ENCODE results near the gene C11orf52.

C11orf52 gene

GRCh38 chr11:111936040-111936540 lies 17.4 kb downstream of the C11orf52 start:
- FAIRE-seq, result no peak
- DNase-seq (ENCODE audit: insufficient read length, low spot score), result no peak
- no peak for TF ChIP-seq TAF1 (IDR thresholded peaks at IDR 0.05; ENCODE audit: low read depth, low read length)
- TF ChIP-seq PAX5 (IDR thresholded peaks at IDR 0.05; ENCODE audit: insufficient read depth, low read length, severe bottlenecking), result no peak
- TF ChIP-seq POU2F2 (IDR thresholded peaks at IDR 0.05; ENCODE audit: low read depth, low read length), result no peak
- TF ChIP-seq SPI1 (IDR thresholded peaks at IDR 0.05; ENCODE audit: low read depth, low read length), result no peak
- no peak for TF ChIP-seq POLR2A (IDR thresholded peaks at IDR 0.05; ENCODE audit: low read depth, low read length)
- TF ChIP-seq POLR2AphosphoS5 (IDR thresholded peaks at IDR 0.05; ENCODE audit: low read depth, low read length), result no peak

DNA sequence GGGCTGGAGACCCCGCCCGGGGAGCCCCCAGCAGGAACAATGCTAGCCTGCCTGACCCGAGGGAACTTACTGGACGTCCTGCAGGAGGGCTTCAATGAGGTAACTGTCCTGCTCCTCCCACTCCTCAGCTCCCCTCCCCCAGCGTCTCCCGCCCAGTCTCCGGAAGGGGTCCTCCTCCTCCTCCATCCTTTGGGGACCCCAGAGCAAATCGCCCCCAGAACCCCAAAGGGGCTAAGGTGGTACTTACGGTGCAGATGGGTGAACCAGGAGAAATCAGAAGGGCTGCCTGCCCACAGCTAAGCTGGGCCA lies 18.7 kb downstream of the C11orf52 start:
- DNase-seq (ENCODE audit: insufficient read length, low spot score), result no peak
- TF ChIP-seq POLR2AphosphoS5 (IDR thresholded peaks at IDR 0.05; ENCODE audit: low read depth, low read length), result no peak
- TF ChIP-seq SPI1 (IDR thresholded peaks at IDR 0.05; ENCODE audit: low read depth, low read length), result no peak
- TF ChIP-seq POLR2A (IDR thresholded peaks at IDR 0.05; ENCODE audit: low read depth, low read length), result no peak
- TF ChIP-seq POU2F2 (IDR thresholded peaks at IDR 0.05; ENCODE audit: low read depth, low read length), result no peak
- TF ChIP-seq PAX5 (IDR thresholded peaks at IDR 0.05; ENCODE audit: insufficient read depth, low read length, severe bottlenecking), result no peak
- no peak for TF ChIP-seq TAF1 (IDR thresholded peaks at IDR 0.05; ENCODE audit: low read depth, low read length)
- no peak for FAIRE-seq

- no peak for DNase-seq (ENCODE audit: insufficient read length, low spot score)
- TF ChIP-seq POLR2A (IDR thresholded peaks at IDR 0.05; ENCODE audit: low read depth, low read length) (no peak), SPI1 (IDR thresholded peaks at IDR 0.05; ENCODE audit: low read depth, low read length) (no peak), POLR2AphosphoS5 (IDR thresholded peaks at IDR 0.05; ENCODE audit: low read depth, low read length) (no peak), POU2F2 (IDR thresholded peaks at IDR 0.05; ENCODE audit: low read depth, low read length) (no peak), PAX5 (IDR thresholded peaks at IDR 0.05; ENCODE audit: insufficient read depth, low read length, severe bottlenecking) (no peak), TAF1 (IDR thresholded peaks at IDR 0.05; ENCODE audit: low read depth, low read length) (no peak)
- FAIRE-seq, result no peak
These were observed 19.1 kb downstream of the C11orf52 start for GRCh38 chr11:111937844-111938243.

GRCh38 chr11:111938687-111939160 lies 20.0 kb downstream of the C11orf52 start:
- peak; percentile 35 for DNase-seq (ENCODE audit: insufficient read length, low spot score)
- peak; percentile 91 for TF ChIP-seq SPI1 (IDR thresholded peaks at IDR 0.05; ENCODE audit: low read depth, low read length)
- no peak for TF ChIP-seq POLR2A (IDR thresholded peaks at IDR 0.05; ENCODE audit: low read depth, low read length)
- peak; percentile 77 for FAIRE-seq

- DNase-seq (ENCODE audit: insufficient read length, low spot score) (no peak), FAIRE-seq (no peak)
- TF ChIP-seq TAF1 (IDR thresholded peaks at IDR 0.05; ENCODE audit: low read depth, low read length) (no peak), POLR2AphosphoS5 (IDR thresholded peaks at IDR 0.05; ENCODE audit: low read depth, low read length) (no peak), POU2F2 (IDR thresholded peaks at IDR 0.05; ENCODE audit: low read depth, low read length) (no peak)
These were observed 21.3 kb downstream of the C11orf52 start for GRCh38 chr11:111939836-111940604.

DNA sequence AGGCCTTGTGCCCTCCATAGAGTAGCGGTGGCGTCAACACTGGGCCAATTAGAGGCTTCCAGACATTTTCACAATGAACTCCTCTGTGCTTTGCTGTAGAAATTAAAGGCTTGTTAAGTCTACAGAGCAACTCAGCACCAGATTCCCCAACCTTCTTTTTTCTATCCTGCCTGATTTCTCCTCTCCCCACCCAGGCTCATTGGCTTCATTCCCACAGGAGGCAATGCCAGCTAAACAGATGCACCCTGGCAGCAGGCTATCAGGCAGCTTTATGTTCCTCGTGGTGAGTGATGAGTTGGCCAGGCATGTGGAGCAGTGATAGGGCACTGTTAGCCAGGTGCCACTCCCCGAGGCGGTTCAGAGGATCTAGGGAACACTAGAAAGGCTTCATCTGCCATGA lies 23.2 kb downstream of the C11orf52 start:
- no peak for DNase-seq (ENCODE audit: insufficient read length, low spot score)
- FAIRE-seq, result no peak
- no peak for TF ChIP-seq POLR2AphosphoS5 (IDR thresholded peaks at IDR 0.05; ENCODE audit: low read depth, low read length)
- no peak for TF ChIP-seq POLR2A (IDR thresholded peaks at IDR 0.05; ENCODE audit: low read depth, low read length)
- no peak for TF ChIP-seq PAX5 (IDR thresholded peaks at IDR 0.05; ENCODE audit: insufficient read depth, low read length, severe bottlenecking)
- no peak for TF ChIP-seq POU2F2 (IDR thresholded peaks at IDR 0.05; ENCODE audit: low read depth, low read length)
- TF ChIP-seq TAF1 (IDR thresholded peaks at IDR 0.05; ENCODE audit: low read depth, low read length), result no peak
- TF ChIP-seq SPI1 (IDR thresholded peaks at IDR 0.05; ENCODE audit: low read depth, low read length), result no peak

DNA sequence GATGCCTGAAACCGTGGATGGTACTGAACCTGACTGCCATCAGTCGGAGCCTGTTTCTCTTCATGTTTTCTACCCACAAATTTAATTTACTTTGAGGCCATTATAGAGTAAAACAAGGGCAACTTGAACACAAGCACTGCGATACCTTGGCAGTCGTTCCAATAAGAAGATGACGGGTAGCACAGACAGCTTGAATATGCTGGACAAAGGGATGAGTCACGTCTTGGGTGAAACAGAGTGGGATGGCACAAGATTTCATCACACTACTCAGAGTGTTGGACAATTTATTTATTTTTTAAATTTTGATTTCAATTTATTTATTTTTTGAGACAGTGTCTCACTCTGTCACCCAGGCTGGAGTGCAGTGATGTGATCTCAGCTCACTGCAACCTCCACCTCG lies 24.1 kb downstream of the C11orf52 start:
- DNase-seq (ENCODE audit: insufficient read length, low spot score) (no peak), FAIRE-seq (peak; percentile 45)
- TF ChIP-seq POLR2A (IDR thresholded peaks at IDR 0.05; ENCODE audit: low read depth, low read length) (no peak), POLR2AphosphoS5 (IDR thresholded peaks at IDR 0.05; ENCODE audit: low read depth, low read length) (no peak), POU2F2 (IDR thresholded peaks at IDR 0.05; ENCODE audit: low read depth, low read length) (no peak), PAX5 (IDR thresholded peaks at IDR 0.05; ENCODE audit: insufficient read depth, low read length, severe bottlenecking) (no peak), TAF1 (IDR thresholded peaks at IDR 0.05; ENCODE audit: low read depth, low read length) (no peak), SPI1 (IDR thresholded peaks at IDR 0.05; ENCODE audit: low read depth, low read length) (no peak)

- DNase-seq (ENCODE audit: insufficient read length, low spot score) (no peak), FAIRE-seq (no peak)
- no peak for TF ChIP-seq POLR2AphosphoS5 (IDR thresholded peaks at IDR 0.05; ENCODE audit: low read depth, low read length)
- TF ChIP-seq TAF1 (IDR thresholded peaks at IDR 0.05; ENCODE audit: low read depth, low read length), result no peak
- TF ChIP-seq SPI1 (IDR thresholded peaks at IDR 0.05; ENCODE audit: low read depth, low read length), result no peak
- TF ChIP-seq POLR2A (IDR thresholded peaks at IDR 0.05; ENCODE audit: low read depth, low read length), result no peak
- TF ChIP-seq PAX5 (IDR thresholded peaks at IDR 0.05; ENCODE audit: insufficient read depth, low read length, severe bottlenecking), result no peak
- TF ChIP-seq POU2F2 (IDR thresholded peaks at IDR 0.05; ENCODE audit: low read depth, low read length), result no peak
These were observed 25.4 kb downstream of the C11orf52 start for GRCh38 chr11:111944139-111944538.

DNA sequence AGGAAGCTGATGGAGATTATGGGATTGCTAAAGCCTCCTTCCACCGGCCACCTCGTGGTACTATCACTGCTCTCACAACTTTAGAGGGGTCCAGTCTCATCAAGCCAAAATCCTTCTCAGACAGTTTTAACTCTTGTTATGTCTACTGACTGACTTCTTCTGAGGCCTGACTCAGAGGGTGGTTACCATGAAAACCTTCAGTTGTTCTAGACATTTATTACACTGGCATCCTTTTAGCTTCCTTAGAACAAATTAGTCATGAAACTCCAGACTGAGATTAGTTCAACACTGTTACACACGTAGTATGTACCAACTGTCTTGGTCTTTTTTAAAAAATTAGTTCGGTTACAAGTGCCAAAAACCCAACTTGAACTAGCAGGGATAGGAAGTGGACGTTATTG lies 25.9 kb downstream of the C11orf52 start:
- FAIRE-seq, result no peak
- TF ChIP-seq POLR2A (IDR thresholded peaks at IDR 0.05; ENCODE audit: low read depth, low read length) (no peak), PAX5 (IDR thresholded peaks at IDR 0.05; ENCODE audit: insufficient read depth, low read length, severe bottlenecking) (no peak), SPI1 (IDR thresholded peaks at IDR 0.05; ENCODE audit: low read depth, low read length) (no peak), POLR2AphosphoS5 (IDR thresholded peaks at IDR 0.05; ENCODE audit: low read depth, low read length) (no peak), TAF1 (IDR thresholded peaks at IDR 0.05; ENCODE audit: low read depth, low read length) (no peak), POU2F2 (IDR thresholded peaks at IDR 0.05; ENCODE audit: low read depth, low read length) (no peak)
- no peak for DNase-seq (ENCODE audit: insufficient read length, low spot score)

DNA sequence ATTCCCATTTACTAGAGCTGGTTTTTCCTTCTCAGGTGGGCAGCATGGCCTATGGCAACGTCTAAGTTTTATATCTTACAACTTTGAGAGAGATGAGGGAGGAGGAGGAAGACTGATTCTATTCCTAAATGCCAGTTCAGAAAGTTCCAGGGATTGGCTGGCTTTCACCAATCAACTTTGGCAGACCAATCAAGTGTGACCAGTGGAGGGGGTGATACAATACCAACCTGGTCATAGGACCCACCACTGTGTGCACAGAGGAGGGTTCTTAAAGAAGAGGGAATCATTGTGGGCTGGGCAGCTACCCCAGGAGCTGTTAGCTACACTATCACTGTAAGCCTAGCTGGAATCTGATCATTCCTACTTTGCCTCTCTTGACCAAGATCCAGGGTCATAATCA lies 26.5 kb downstream of the C11orf52 start:
- no peak for TF ChIP-seq POLR2AphosphoS5 (IDR thresholded peaks at IDR 0.05; ENCODE audit: low read depth, low read length)
- TF ChIP-seq TAF1 (IDR thresholded peaks at IDR 0.05; ENCODE audit: low read depth, low read length), result no peak
- no peak for TF ChIP-seq POLR2A (IDR thresholded peaks at IDR 0.05; ENCODE audit: low read depth, low read length)
- TF ChIP-seq PAX5 (IDR thresholded peaks at IDR 0.05; ENCODE audit: insufficient read depth, low read length, severe bottlenecking), result no peak
- no peak for TF ChIP-seq SPI1 (IDR thresholded peaks at IDR 0.05; ENCODE audit: low read depth, low read length)
- TF ChIP-seq POU2F2 (IDR thresholded peaks at IDR 0.05; ENCODE audit: low read depth, low read length), result no peak
- DNase-seq (ENCODE audit: insufficient read length, low spot score), result no peak
- FAIRE-seq, result no peak
